SK-N-SH (cell line): Measurements from ENCODE around the gene LGR4. TPM values are rescaled to one million over a fixed set of nuclear protein-coding genes. Genes with fewer than 3 reads are reported as not detected.

Source experiments
- CTCF ChIA-PET: fragments of 300-600, 350-600 bp; formaldehyde crosslinking; extraction: SDS; loops from one replicate; lab custom pipeline; 2021; lab: Yijun Ruan, JAX
- POLR2A ChIA-PET: fragments of 350-600 bp; sonication (Branson Sonifier 250); formaldehyde crosslinking; extraction: SDS; loops from one replicate; lab custom pipeline; 2020; ENCODE audit warnings: antibody characterized with exemption, inconsistent platforms; lab: Yijun Ruan, JAX
- DNase-seq: peaks from one replicate; pipeline ENCODE4 v3.0.0; 2012
- H2AFZ ChIP-seq: fragments of 200-600 bp; sonication (generic); 2 replicates; pipeline ENCODE4 v1.8.1; 2016; ENCODE audit warnings: antibody characterized with exemption, mild to moderate bottlenecking, low read depth
- H3F3A ChIP-seq: fragments of 200-600 bp; sonication (generic); replicated peaks from 2 replicates; pipeline ENCODE3; 2016; ENCODE audit warnings: antibody characterized with exemption, mild to moderate bottlenecking; ENCODE audit not compliant: insufficient read depth
- H3K27ac ChIP-seq, 2 experiments: fragments of 200-500 bp in 1 of 2; fragments of 200-600 bp in 1 of 2; sonication (Bioruptor generic) in 1 of 2; sonication (generic), shearing (Covaris generic) in 1 of 2; 2 replicates each; pipeline versions ENCODE4 v1.5.1 to v1.6.1; 2014 to 2016; ENCODE audit warnings: low read depth in 2 of 2, inconsistent platforms in 1 of 2, low read length in 1 of 2, mild to moderate bottlenecking in 1 of 2, mixed read lengths in 1 of 2
- H3K27me3 ChIP-seq: fragments of 200-600 bp; sonication (generic), shearing (Covaris generic); 2 replicates; pipeline ENCODE4 v1.6.1; 2016; ENCODE audit warnings: mixed run types; ENCODE audit not compliant: insufficient read depth
- H3K36me3 ChIP-seq, 2 experiments: fragments of 200-500 bp in 1 of 2; fragments of 200-600 bp in 1 of 2; sonication (Bioruptor generic) in 1 of 2; sonication (generic) in 1 of 2; replicated peaks in 1 of 2; 2 replicates each; pipeline versions ENCODE3 to v1.5.1; 2014 to 2016; ENCODE audit warnings: low read length in 1 of 2, mild to moderate bottlenecking in 1 of 2; ENCODE audit not compliant: insufficient read depth in 2 of 2, control insufficient read depth in 1 of 2
- H3K4me1 ChIP-seq, 2 experiments: fragments of 200-500 bp in 1 of 2; fragments of 200-600 bp in 1 of 2; sonication (Bioruptor generic) in 1 of 2; sonication (generic), shearing (Covaris generic) in 1 of 2; 2 replicates each; pipeline versions ENCODE4 v1.5.1 to v1.6.1; 2014 to 2016; ENCODE audit warnings: low read depth in 1 of 2, low read length in 1 of 2, mixed run types in 1 of 2; ENCODE audit not compliant: insufficient read depth in 2 of 2, control insufficient read depth in 1 of 2
- H3K4me2 ChIP-seq: fragments of 200-600 bp; sonication (generic), shearing (Covaris generic); 2 replicates; pipeline ENCODE4 v1.6.1; 2017; ENCODE audit warnings: mixed run types
- H3K4me3 ChIP-seq, 2 experiments: fragments of 200-500 bp in 1 of 2; fragments of 200-600 bp in 1 of 2; sonication (Bioruptor generic) in 1 of 2; sonication (generic), shearing (Covaris generic) in 1 of 2; 2 replicates each; pipeline versions ENCODE4 v1.5.1 to v1.8.1; 2014 to 2016; ENCODE audit warnings: low read depth in 2 of 2, inconsistent platforms in 1 of 2, low read length in 1 of 2, mild to moderate bottlenecking in 1 of 2, mixed read lengths in 1 of 2, moderate library complexity in 1 of 2
- H3K79me2 ChIP-seq: fragments of 200-600 bp; sonication (generic); 2 replicates; pipeline ENCODE4 v1.8.1; 2017; ENCODE audit warnings: mild to moderate bottlenecking; ENCODE audit not compliant: insufficient read depth
- H3K9ac ChIP-seq: fragments of 200-600 bp; sonication (generic); 2 replicates; pipeline ENCODE4 v1.6.1; 2017; ENCODE audit warnings: mixed run types
- H3K9me2 ChIP-seq: fragments of 200-600 bp; sonication (generic); 2 replicates; pipeline ENCODE4 v1.6.1; 2017; ENCODE audit warnings: mixed run types
- H3K9me3 ChIP-seq: fragments of 200-600 bp; sonication (generic); 2 replicates; pipeline ENCODE4 v1.6.1; 2017; ENCODE audit warnings: mixed run types, mild to moderate bottlenecking, moderate library complexity
- H4K20me1 ChIP-seq: fragments of 200-600 bp; sonication (generic); 2 replicates; pipeline ENCODE4 v1.6.1; 2017; ENCODE audit warnings: mild to moderate bottlenecking, mixed run types; ENCODE audit not compliant: insufficient read depth
- CHD2 ChIP-seq: fragments of 150-350 bp; IDR thresholded peaks from 2 replicates; pipeline ENCODE4 v1.6.1; 2018; ENCODE audit warnings: low read length; ENCODE audit not compliant: partially characterized antibody
- ELF1 ChIP-seq: IDR thresholded peaks from 2 replicates; pipeline ENCODE4 v1.4.0; 2012
- EP300 ChIP-seq, 2 experiments: IDR thresholded peaks; 2 replicates each; pipeline versions ENCODE4 v1.4.0 to v1.6.1; 2012; ENCODE audit warnings: borderline replicate concordance in 1 of 2, low read depth in 1 of 2, low read length in 1 of 2
- EZH2phosphoT487 ChIP-seq: fragments of 200-600 bp; sonication (generic); IDR thresholded peaks from 2 replicates; pipeline ENCODE4 v1.6.1; 2017; ENCODE audit warnings: low read depth, mixed run types, mild to moderate bottlenecking, antibody characterized with exemption, moderate library complexity, borderline replicate concordance
- FOXJ3 ChIP-seq: sonication (generic); formaldehyde crosslinking; IDR thresholded peaks from 2 replicates; pipeline ENCODE4 v1.5.1; 2020; ENCODE audit warnings: mild to moderate bottlenecking, missing genetic modification reagents
- FOXM1 ChIP-seq: IDR thresholded peaks from 2 replicates; pipeline ENCODE4 v1.4.0; 2012; ENCODE audit warnings: low read depth, mild to moderate bottlenecking
- GATA2 ChIP-seq: sonication (generic); formaldehyde crosslinking; IDR thresholded peaks from 2 replicates; pipeline ENCODE4 v1.5.0; 2020; ENCODE audit warnings: mild to moderate bottlenecking, missing genetic modification reagents
- JUND ChIP-seq: IDR thresholded peaks from 2 replicates; pipeline ENCODE4 v1.4.0; 2012
- MEF2A ChIP-seq: IDR thresholded peaks from 2 replicates; pipeline ENCODE4 v1.4.0; 2012; ENCODE audit warnings: low read depth, borderline replicate concordance
- NRF1 ChIP-seq: IDR thresholded peaks from 2 replicates; pipeline ENCODE4 v1.6.1; 2012; ENCODE audit warnings: low read depth, mild to moderate bottlenecking, low read length
- POLR2AphosphoS5 ChIP-seq: IDR thresholded peaks from 2 replicates; pipeline ENCODE4 v1.6.1; 2012; ENCODE audit warnings: low read depth, low read length
- RFX5 ChIP-seq: IDR thresholded peaks from 2 replicates; pipeline ENCODE4 v1.6.1; 2012; ENCODE audit warnings: mild to moderate bottlenecking, improper control_type of control experiment, low read length
- SIN3A ChIP-seq: IDR thresholded peaks from 2 replicates; pipeline ENCODE4 v1.6.1; 2012; ENCODE audit warnings: low read depth, mild to moderate bottlenecking, low read length, moderate library complexity, borderline replicate concordance
- SMC3 ChIP-seq: IDR thresholded peaks from 2 replicates; pipeline ENCODE4 v1.6.1; 2012; ENCODE audit warnings: low read depth, low read length, improper control_type of control experiment
- TAF1 ChIP-seq: IDR thresholded peaks from 2 replicates; pipeline ENCODE4 v1.6.1; 2012; ENCODE audit warnings: low read depth, mild to moderate bottlenecking, low read length, moderate library complexity, borderline replicate concordance
- TCF12 ChIP-seq: IDR thresholded peaks from 2 replicates; pipeline ENCODE4 v1.4.0; 2012
- TEAD4 ChIP-seq: IDR thresholded peaks from 2 replicates; pipeline ENCODE4 v1.4.0; 2012; ENCODE audit warnings: mild to moderate bottlenecking, borderline replicate concordance; ENCODE audit not compliant: insufficient read depth
- YY1 ChIP-seq: IDR thresholded peaks from 2 replicates; pipeline ENCODE4 v1.4.0; 2012; ENCODE audit warnings: low read depth, mild to moderate bottlenecking
- WGBS: methylation state at CpG from one replicate; pipeline ENCODE4 v1.1.6; 2017; ENCODE audit warnings: low lambda C conversion rate; 5-methylcytosine and 5-hydroxymethylcytosine counted together
- polyA plus RNA-seq, 3 experiments: library from polyadenylated mRNA; depleted of rRNA; stranded (reverse); fragments of >200 nt; gene quantifications; 2 replicates each; pipeline ENCODE4 v1.2.3, GENCODE V29; 2012
- TF ChIP-seq, protein P1 (sequence below): fragments of 150-350 bp; IDR thresholded peaks from 2 replicates; pipeline ENCODE4 v1.6.1; 2016; ENCODE audit warnings: mild to moderate bottlenecking, low read depth, low read length
- TF ChIP-seq, protein P2 (sequence below): IDR thresholded peaks from 2 replicates; pipeline ENCODE4 v1.4.0; 2012; ENCODE audit warnings: low read depth, borderline replicate concordance
- TF ChIP-seq, protein P3 (sequence below): IDR thresholded peaks from 2 replicates; pipeline ENCODE4; 2012
- TF ChIP-seq, protein P4 (sequence below): fragments of 200-600 bp; sonication (generic); IDR thresholded peaks from 2 replicates; pipeline ENCODE4 v1.6.1; 2017; ENCODE audit warnings: antibody characterized with exemption, mild to moderate bottlenecking, moderate library complexity
- TF ChIP-seq, protein P5 (sequence below): IDR thresholded peaks from 2 replicates; pipeline ENCODE4 v1.4.0; 2012; ENCODE audit warnings: low read depth, borderline replicate concordance
- TF ChIP-seq, protein P6 (sequence below): fragments of 150-350 bp; IDR thresholded peaks from 2 replicates; pipeline ENCODE4 v1.6.1; 2017; ENCODE audit warnings: antibody characterized with exemption, low read length, low read depth, borderline replicate concordance

LGR4 gene
- polyA plus RNA-seq, 1 of the 3 experiments (the other 2 are of a cell fraction), result 2.6 TPM

DNA sequence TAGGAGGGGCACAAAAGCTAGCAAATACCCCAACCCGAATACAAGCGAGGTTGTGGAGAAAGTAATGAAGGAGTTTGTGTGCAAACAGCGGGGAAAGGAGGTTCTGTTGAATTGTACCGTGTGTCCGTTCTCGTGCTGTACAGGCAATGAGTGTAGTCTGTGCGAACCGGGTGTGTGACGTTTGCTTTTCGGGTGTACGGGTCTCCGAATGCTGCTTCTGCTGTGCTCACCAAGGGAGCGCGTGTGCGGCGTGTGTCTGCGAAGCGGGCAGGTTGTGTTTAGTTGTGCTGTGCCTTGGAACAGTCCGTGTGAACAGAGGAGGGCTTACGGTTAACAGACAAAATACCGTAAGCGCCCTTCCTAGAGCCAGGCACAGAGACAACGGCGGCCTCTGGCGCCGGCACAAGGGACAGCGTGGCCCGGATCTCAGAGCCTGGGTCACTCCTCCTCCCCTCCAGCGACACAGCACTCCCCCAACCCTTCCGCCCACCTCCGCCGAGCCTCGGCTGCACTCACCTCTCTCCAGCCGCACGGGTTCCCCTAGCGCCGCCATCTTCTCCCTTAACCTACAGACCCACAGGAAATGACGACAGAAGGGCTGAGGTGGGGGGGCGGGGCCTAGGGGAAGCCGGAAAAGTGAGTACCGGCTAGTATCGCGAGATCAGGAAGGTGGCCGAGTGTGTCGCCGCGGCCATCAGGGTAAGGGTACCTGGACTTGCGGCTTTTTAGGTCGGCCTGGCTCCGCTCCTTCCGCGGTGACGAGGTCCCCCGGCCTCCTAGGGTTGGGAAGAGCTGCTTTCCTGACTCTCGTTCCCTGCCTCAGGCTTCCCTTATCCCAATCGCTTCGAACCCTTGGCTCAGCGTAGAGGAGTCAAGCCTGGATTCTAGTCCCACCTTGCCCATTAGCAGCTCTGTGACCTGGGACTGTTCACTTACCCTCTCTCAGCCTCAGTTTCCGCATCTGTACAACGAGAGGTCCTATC, 33.9 kb upstream of the LGR4 start, which contains the start of gene LIN7C:
Gene LIN7C (minus strand): TSS at position 570 of the 983 bp plus-strand sequence. CDS start 17 bp downstream, at position 553.
- CTCF ChIA-PET, result interaction anchor here (1.0 to 1.8 kb wide), 3 partner anchors 7 to 193 kb away, joined by 3 to 6 read pairs (median 3); no protein-coding TSS in a partner anchor
- DNase-seq, result peak; percentile 93
- WGBS, result 3% methylated on average over 31 of the region's 60 CpGs
- peak within 1 kb of the TSS; percentile 90 for H3K4me2 ChIP-seq
- H3K79me2 ChIP-seq, result peaks cover 68% of the 10 kb centered on the region
- H3K9ac ChIP-seq, result peak within 1 kb of the TSS; percentile 88
- H4K20me1 ChIP-seq, result no peaks in the 10 kb centered on the region
- no peaks in the 10 kb centered on the region for H3K9me3 ChIP-seq
- no peaks in the 10 kb centered on the region for H3F3A ChIP-seq
- peak within 1 kb of the TSS; percentile 88 for H2AFZ ChIP-seq
- H3K27me3 ChIP-seq, result no peaks in the 10 kb centered on the region
- peak within 1 kb of the TSS; percentile 93 to 95 for H3K4me3 ChIP-seq
- POLR2A ChIA-PET, result interaction anchor here (0.6 kb wide), 2 partner anchors 8 to 192 kb away, joined by 3 to 4 read pairs; no protein-coding TSS in a partner anchor
- peaks cover 5 to 20% of the 10 kb centered on the region in 2 experiments; a peak in 3 of 4 replicates for H3K4me1 ChIP-seq
- peaks cover 13 to 16% of the 10 kb centered on the region in 2 experiments for H3K36me3 ChIP-seq
- H3K9me2 ChIP-seq, result no peaks in the 10 kb centered on the region
- H3K27ac ChIP-seq, result peak within 1 kb of the TSS; percentile 79 to 92
- no peak for TF ChIP-seq FOXM1
- no peak for TF ChIP-seq SMC3
- TF ChIP-seq GATA2, result 0 out of 2 replicates have a peak, but pooled peaks have one; percentile 23
- peak; percentile 98 for TF ChIP-seq YY1
- TF ChIP-seq, protein P1, sequence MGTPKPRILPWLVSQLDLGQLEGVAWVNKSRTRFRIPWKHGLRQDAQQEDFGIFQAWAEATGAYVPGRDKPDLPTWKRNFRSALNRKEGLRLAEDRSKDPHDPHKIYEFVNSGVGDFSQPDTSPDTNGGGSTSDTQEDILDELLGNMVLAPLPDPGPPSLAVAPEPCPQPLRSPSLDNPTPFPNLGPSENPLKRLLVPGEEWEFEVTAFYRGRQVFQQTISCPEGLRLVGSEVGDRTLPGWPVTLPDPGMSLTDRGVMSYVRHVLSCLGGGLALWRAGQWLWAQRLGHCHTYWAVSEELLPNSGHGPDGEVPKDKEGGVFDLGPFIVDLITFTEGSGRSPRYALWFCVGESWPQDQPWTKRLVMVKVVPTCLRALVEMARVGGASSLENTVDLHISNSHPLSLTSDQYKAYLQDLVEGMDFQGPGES, result no peak
- TF ChIP-seq, protein P2, sequence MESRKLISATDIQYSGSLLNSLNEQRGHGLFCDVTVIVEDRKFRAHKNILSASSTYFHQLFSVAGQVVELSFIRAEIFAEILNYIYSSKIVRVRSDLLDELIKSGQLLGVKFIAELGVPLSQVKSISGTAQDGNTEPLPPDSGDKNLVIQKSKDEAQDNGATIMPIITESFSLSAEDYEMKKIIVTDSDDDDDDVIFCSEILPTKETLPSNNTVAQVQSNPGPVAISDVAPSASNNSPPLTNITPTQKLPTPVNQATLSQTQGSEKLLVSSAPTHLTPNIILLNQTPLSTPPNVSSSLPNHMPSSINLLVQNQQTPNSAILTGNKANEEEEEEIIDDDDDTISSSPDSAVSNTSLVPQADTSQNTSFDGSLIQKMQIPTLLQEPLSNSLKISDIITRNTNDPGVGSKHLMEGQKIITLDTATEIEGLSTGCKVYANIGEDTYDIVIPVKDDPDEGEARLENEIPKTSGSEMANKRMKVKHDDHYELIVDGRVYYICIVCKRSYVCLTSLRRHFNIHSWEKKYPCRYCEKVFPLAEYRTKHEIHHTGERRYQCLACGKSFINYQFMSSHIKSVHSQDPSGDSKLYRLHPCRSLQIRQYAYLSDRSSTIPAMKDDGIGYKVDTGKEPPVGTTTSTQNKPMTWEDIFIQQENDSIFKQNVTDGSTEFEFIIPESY, result peak; percentile 98
- TF ChIP-seq, protein P3, sequence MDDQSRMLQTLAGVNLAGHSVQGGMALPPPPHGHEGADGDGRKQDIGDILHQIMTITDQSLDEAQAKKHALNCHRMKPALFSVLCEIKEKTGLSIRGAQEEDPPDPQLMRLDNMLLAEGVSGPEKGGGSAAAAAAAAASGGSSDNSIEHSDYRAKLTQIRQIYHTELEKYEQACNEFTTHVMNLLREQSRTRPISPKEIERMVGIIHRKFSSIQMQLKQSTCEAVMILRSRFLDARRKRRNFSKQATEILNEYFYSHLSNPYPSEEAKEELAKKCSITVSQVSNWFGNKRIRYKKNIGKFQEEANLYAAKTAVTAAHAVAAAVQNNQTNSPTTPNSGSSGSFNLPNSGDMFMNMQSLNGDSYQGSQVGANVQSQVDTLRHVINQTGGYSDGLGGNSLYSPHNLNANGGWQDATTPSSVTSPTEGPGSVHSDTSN, result peak; percentile 29; the same call in 1 of the 2 replicates
- TF ChIP-seq, protein P4, sequence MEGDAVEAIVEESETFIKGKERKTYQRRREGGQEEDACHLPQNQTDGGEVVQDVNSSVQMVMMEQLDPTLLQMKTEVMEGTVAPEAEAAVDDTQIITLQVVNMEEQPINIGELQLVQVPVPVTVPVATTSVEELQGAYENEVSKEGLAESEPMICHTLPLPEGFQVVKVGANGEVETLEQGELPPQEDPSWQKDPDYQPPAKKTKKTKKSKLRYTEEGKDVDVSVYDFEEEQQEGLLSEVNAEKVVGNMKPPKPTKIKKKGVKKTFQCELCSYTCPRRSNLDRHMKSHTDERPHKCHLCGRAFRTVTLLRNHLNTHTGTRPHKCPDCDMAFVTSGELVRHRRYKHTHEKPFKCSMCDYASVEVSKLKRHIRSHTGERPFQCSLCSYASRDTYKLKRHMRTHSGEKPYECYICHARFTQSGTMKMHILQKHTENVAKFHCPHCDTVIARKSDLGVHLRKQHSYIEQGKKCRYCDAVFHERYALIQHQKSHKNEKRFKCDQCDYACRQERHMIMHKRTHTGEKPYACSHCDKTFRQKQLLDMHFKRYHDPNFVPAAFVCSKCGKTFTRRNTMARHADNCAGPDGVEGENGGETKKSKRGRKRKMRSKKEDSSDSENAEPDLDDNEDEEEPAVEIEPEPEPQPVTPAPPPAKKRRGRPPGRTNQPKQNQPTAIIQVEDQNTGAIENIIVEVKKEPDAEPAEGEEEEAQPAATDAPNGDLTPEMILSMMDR, result no peak; the same call in 1 of the 2 replicates
- TF ChIP-seq SIN3A, result peak; percentile 78; the same call in 1 of the 2 replicates
- TF ChIP-seq EP300 (IDR thresholded peaks at IDR 0.05; ENCODE audit: borderline replicate concordance in 1 of 2, low read depth in 1 of 2, low read length in 1 of 2), result no peak
- no peak for TF ChIP-seq RFX5
- TF ChIP-seq TCF12, result 0 out of 2 replicates have a peak, but pooled peaks have one; percentile 10
- peak; percentile 98 for TF ChIP-seq POLR2AphosphoS5
- TF ChIP-seq TAF1, result peak; percentile 96
- TF ChIP-seq TEAD4, result no peak
- TF ChIP-seq, protein P5, sequence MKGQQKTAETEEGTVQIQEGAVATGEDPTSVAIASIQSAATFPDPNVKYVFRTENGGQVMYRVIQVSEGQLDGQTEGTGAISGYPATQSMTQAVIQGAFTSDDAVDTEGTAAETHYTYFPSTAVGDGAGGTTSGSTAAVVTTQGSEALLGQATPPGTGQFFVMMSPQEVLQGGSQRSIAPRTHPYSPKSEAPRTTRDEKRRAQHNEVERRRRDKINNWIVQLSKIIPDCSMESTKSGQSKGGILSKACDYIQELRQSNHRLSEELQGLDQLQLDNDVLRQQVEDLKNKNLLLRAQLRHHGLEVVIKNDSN, result no peak
- TF ChIP-seq JUND, result no peak
- TF ChIP-seq, protein P6, sequence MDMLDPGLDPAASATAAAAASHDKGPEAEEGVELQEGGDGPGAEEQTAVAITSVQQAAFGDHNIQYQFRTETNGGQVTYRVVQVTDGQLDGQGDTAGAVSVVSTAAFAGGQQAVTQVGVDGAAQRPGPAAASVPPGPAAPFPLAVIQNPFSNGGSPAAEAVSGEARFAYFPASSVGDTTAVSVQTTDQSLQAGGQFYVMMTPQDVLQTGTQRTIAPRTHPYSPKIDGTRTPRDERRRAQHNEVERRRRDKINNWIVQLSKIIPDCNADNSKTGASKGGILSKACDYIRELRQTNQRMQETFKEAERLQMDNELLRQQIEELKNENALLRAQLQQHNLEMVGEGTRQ, result no peak
- TF ChIP-seq NRF1, result no peak
- no peak for TF ChIP-seq EZH2phosphoT487
- TF ChIP-seq ELF1, result peak; percentile 85
- no peak for TF ChIP-seq FOXJ3 (CRISPR knock-in tag)
- TF ChIP-seq CHD2, result peak; percentile 99
- TF ChIP-seq MEF2A, result no peak
